MM.1S (cell line): ENCODE measurements around the gene TMEM119.

Experiments used
- DNase-seq: peaks from one replicate; pipeline ENCODE4 v3.0.0-alpha.2; 2015
- H2AFZ ChIP-seq: fragments of 300-600 bp; sonication (generic); 2 replicates; pipeline ENCODE4 v1.6.0; 2016; ENCODE audit warnings: antibody characterized with exemption, low read length
- H3F3A ChIP-seq: fragments of 300-600 bp; sonication (generic); 2 replicates; pipeline ENCODE4 v1.6.1; 2016; ENCODE audit warnings: mild to moderate bottlenecking, antibody characterized with exemption, low read length, moderate library complexity, mixed read lengths; ENCODE audit not compliant: insufficient read depth
- H3K27ac ChIP-seq: fragments of 300-600 bp; sonication (generic); 2 replicates; pipeline ENCODE4 v1.5.1; 2016; ENCODE audit warnings: mild to moderate bottlenecking, low read length
- H3K27me3 ChIP-seq: fragments of 300-600 bp; sonication (generic); replicated peaks from 2 replicates; pipeline ENCODE4 v1.6.0; 2016; ENCODE audit warnings: low read length; ENCODE audit not compliant: insufficient read depth
- H3K36me3 ChIP-seq: fragments of 300-600 bp; sonication (generic); replicated peaks from 2 replicates; pipeline ENCODE4 v1.6.1; 2016; ENCODE audit warnings: mild to moderate bottlenecking, low read length, mixed read lengths; ENCODE audit not compliant: insufficient read depth
- H3K4me1 ChIP-seq: fragments of 300-600 bp; sonication (generic); 2 replicates; pipeline ENCODE4 v1.6.1; 2016; ENCODE audit warnings: low read length, mixed read lengths
- H3K4me2 ChIP-seq: fragments of 300-600 bp; sonication (generic); 2 replicates; pipeline ENCODE4 v1.6.0; 2016; ENCODE audit warnings: low read depth, low read length
- H3K4me3 ChIP-seq: fragments of 300-600 bp; sonication (generic); 2 replicates; pipeline ENCODE4 v1.5.1; 2016; ENCODE audit warnings: low read length, mixed read lengths
- H3K79me2 ChIP-seq: fragments of 300-600 bp; sonication (generic); 2 replicates; pipeline ENCODE4 v1.6.1; 2016; ENCODE audit warnings: mixed run types, low read length, mixed read lengths
- H3K9ac ChIP-seq: fragments of 300-600 bp; sonication (generic); 2 replicates; pipeline ENCODE4 v1.6.1; 2016; ENCODE audit warnings: low read length, mixed read lengths
- H3K9me2 ChIP-seq: fragments of 300-600 bp; sonication (generic); replicated peaks from 2 replicates; pipeline ENCODE4 v1.6.1; 2016; ENCODE audit warnings: mild to moderate bottlenecking, low read length, mixed read lengths; ENCODE audit not compliant: insufficient read depth
- H3K9me3 ChIP-seq: fragments of 300-600 bp; sonication (generic); replicated peaks from 2 replicates; pipeline ENCODE4 v1.6.1; 2016; ENCODE audit warnings: mild to moderate bottlenecking, low read length, mixed read lengths; ENCODE audit not compliant: insufficient read depth
- H4K20me1 ChIP-seq: fragments of 300-600 bp; sonication (generic); 2 replicates; pipeline ENCODE4 v1.6.1; 2016; ENCODE audit warnings: mild to moderate bottlenecking, low read length, moderate library complexity, mixed read lengths; ENCODE audit not compliant: insufficient read depth
- EZH2 ChIP-seq: fragments of 300-600 bp; sonication (generic); optimal IDR thresholded peaks from 2 replicates; pipeline ENCODE3; 2017; ENCODE audit warnings: low read depth, mild to moderate bottlenecking, antibody characterized with exemption, low read length, mixed read lengths
- EZH2phosphoT487 ChIP-seq: fragments of 300-600 bp; sonication (generic); IDR thresholded peaks from 2 replicates; pipeline ENCODE4 v1.6.1; 2018; ENCODE audit warnings: antibody characterized with exemption, low read length
- TF ChIP-seq, protein P1 (sequence below): fragments of 300-600 bp; sonication (generic); IDR thresholded peaks from 2 replicates; pipeline ENCODE4 v1.5.1; 2016; ENCODE audit warnings: antibody characterized with exemption, low read length, mixed read lengths

Gene TMEM119

GRCh38 chr12:108637222-108637971 lies 39.5 kb upstream of the TMEM119 start:
- Histone ChIP-seq H3K36me3 (no peaks in the 10 kb centered on the region), H3K9me2 (no peaks in the 10 kb centered on the region), H3F3A (peaks cover 86% of the 10 kb centered on the region), H3K9ac (peak overlapping the region; percentile 99), H3K4me1 (peaks cover 54% of the 10 kb centered on the region), H3K9me3 (no peaks in the 10 kb centered on the region), H3K79me2 (peaks cover 56% of the 10 kb centered on the region), H2AFZ (no peak overlapping the region), H3K4me3 (peak overlapping the region; percentile 46), H3K4me2 (peak overlapping the region; percentile 83), H3K27me3 (no peaks in the 10 kb centered on the region), H3K27ac (peak overlapping the region; percentile 99), H4K20me1 (no peaks in the 10 kb centered on the region)
- TF ChIP-seq, protein P1, sequence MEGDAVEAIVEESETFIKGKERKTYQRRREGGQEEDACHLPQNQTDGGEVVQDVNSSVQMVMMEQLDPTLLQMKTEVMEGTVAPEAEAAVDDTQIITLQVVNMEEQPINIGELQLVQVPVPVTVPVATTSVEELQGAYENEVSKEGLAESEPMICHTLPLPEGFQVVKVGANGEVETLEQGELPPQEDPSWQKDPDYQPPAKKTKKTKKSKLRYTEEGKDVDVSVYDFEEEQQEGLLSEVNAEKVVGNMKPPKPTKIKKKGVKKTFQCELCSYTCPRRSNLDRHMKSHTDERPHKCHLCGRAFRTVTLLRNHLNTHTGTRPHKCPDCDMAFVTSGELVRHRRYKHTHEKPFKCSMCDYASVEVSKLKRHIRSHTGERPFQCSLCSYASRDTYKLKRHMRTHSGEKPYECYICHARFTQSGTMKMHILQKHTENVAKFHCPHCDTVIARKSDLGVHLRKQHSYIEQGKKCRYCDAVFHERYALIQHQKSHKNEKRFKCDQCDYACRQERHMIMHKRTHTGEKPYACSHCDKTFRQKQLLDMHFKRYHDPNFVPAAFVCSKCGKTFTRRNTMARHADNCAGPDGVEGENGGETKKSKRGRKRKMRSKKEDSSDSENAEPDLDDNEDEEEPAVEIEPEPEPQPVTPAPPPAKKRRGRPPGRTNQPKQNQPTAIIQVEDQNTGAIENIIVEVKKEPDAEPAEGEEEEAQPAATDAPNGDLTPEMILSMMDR: no peak
- TF ChIP-seq EZH2 (no peak), EZH2phosphoT487 (no peak)
- peak; percentile 43 for DNase-seq

DNA sequence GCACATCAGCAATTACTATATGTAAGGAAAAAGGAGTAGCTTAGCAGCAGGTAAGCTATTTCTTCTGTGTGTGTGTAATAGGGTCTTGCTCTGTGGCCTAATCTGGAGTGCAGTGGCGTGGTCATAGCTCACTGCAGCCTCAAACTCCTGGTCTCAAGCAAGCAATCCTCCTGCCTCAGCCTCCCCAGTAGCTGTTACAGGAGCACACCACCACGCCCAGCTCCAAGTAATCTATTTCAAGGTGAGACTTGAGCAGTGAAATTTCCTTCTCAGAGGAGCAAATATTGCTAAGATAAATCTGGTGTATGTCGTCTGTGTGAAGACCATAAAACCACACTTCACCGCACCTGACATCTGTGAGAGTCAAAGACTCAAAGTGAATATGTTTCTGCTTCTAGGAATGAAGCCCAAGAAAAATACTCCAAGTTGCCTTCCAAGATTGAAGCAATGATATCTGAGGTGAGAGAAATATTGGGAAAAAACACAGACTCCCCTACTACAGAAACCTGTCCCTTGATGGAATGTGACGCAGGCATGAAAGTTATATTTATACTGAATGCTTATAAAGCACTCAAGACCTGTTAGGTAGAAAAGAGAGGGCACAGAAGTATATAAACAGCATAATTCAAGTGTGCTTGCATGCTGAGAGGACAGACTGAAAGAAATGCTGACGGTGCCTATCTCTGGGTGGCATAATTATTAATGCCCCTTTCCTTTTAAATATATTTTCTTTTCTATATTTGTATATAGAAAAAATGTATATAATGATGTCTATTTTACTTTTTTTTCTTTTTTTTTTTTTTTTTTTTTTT lies 38.3 kb upstream of the TMEM119 start:
- Histone ChIP-seq H3F3A (peaks cover 89% of the 10 kb centered on the region), H3K4me1 (peaks cover 48% of the 10 kb centered on the region), H3K79me2 (peaks cover 62% of the 10 kb centered on the region), H3K36me3 (no peaks in the 10 kb centered on the region), H3K27me3 (no peaks in the 10 kb centered on the region), H4K20me1 (no peaks in the 10 kb centered on the region), H3K27ac (peak overlapping the region; percentile 99), H2AFZ (no peak overlapping the region), H3K4me3 (peak overlapping the region; percentile 45), H3K9ac (peak overlapping the region; percentile 99), H3K9me2 (no peaks in the 10 kb centered on the region), H3K9me3 (no peaks in the 10 kb centered on the region), H3K4me2 (peak overlapping the region; percentile 50)
- no peak for TF ChIP-seq EZH2phosphoT487
- TF ChIP-seq, protein P1: no peak
- TF ChIP-seq EZH2: no peak
- peak; percentile 69 for DNase-seq

- peak; percentile 98 for DNase-seq
- peaks cover 89% of the 10 kb centered on the region for H3F3A ChIP-seq
- peaks cover 66% of the 10 kb centered on the region for H3K79me2 ChIP-seq
- H3K9me3 ChIP-seq: no peaks in the 10 kb centered on the region
- TF ChIP-seq, protein P1: no peak
- TF ChIP-seq EZH2 (no peak), EZH2phosphoT487 (no peak)
- H3K27ac ChIP-seq: peak overlapping the region; percentile 99
- H3K4me2 ChIP-seq: peak overlapping the region; percentile 96
- no peaks in the 10 kb centered on the region for H3K36me3 ChIP-seq
- H3K4me3 ChIP-seq: peak overlapping the region; percentile 85
- peak overlapping the region; percentile 99 for H3K9ac ChIP-seq
- H3K9me2 ChIP-seq: no peaks in the 10 kb centered on the region
- no peak overlapping the region for H2AFZ ChIP-seq
- H3K4me1 ChIP-seq: peaks cover 48% of the 10 kb centered on the region
- no peaks in the 10 kb centered on the region for H3K27me3 ChIP-seq
- H4K20me1 ChIP-seq: no peaks in the 10 kb centered on the region
Measured at GRCh38 chr12:108635201-108635996, 37.5 kb upstream of the TMEM119 start.
